ENCODE results near the gene AEN. TPM values are rescaled to one million over a fixed set of nuclear protein-coding genes. Genes with fewer than 3 reads are reported as not detected.

Gene AEN
- total RNA-seq, 1 donor from 2014 or later = 34.4 TPM

GRCh38 chr15:88649753-88650551 lies 28.8 kb downstream of the AEN start:
- no peak for DNase-seq (ENCODE audit: low spot score)

- DNase-seq (ENCODE audit: low spot score) = no peak
Observed at GRCh38 chr15:88650556-88650955, 29.4 kb downstream of the AEN start.

- no peak for DNase-seq (ENCODE audit: low spot score)
Observed at GRCh38 chr15:88651136-88651732, 30.1 kb downstream of the AEN start.

GRCh38 chr15:88651971-88652370 lies 30.8 kb downstream of the AEN start:
- DNase-seq (ENCODE audit: low spot score) = no peak

GRCh38 chr15:88652456-88653199 lies 31.5 kb downstream of the AEN start:
- no peak for DNase-seq (ENCODE audit: low spot score)

- DNase-seq (ENCODE audit: low spot score) = no peak
Observed at GRCh38 chr15:88653200-88654064, 32.3 kb downstream of the AEN start.

GRCh38 chr15:88654430-88655102 lies 33.4 kb downstream of the AEN start:
- DNase-seq (ENCODE audit: low spot score) = no peak

- no peak for DNase-seq (ENCODE audit: low spot score)
Observed at GRCh38 chr15:88655103-88655553, 34.0 kb downstream of the AEN start.

GRCh38 chr15:88655800-88656488 lies 34.8 kb downstream of the AEN start:
- no peak for DNase-seq (ENCODE audit: low spot score)

GRCh38 chr15:88656760-88657221 lies 35.7 kb downstream of the AEN start:
- DNase-seq (ENCODE audit: low spot score) = no peak

GRCh38 chr15:88657326-88658069 lies 36.4 kb downstream of the AEN start:
- DNase-seq (ENCODE audit: low spot score) = no peak

- no peak for DNase-seq (ENCODE audit: low spot score)
Observed at GRCh38 chr15:88658070-88658965, 37.2 kb downstream of the AEN start.

- DNase-seq (ENCODE audit: low spot score) = no peak
Observed at GRCh38 chr15:88658972-88659931, 38.1 kb downstream of the AEN start.

GRCh38 chr15:88661041-88661700 lies 40.0 kb downstream of the AEN start:
- no peak for DNase-seq (ENCODE audit: low spot score)

- DNase-seq (ENCODE audit: low spot score) = no peak
Observed at GRCh38 chr15:88661761-88662556, 40.8 kb downstream of the AEN start.

GRCh38 chr15:88663141-88663621 lies 42.0 kb downstream of the AEN start:
- no peak for DNase-seq (ENCODE audit: low spot score)
